ENCODE data around the gene C11orf71.

DNA sequence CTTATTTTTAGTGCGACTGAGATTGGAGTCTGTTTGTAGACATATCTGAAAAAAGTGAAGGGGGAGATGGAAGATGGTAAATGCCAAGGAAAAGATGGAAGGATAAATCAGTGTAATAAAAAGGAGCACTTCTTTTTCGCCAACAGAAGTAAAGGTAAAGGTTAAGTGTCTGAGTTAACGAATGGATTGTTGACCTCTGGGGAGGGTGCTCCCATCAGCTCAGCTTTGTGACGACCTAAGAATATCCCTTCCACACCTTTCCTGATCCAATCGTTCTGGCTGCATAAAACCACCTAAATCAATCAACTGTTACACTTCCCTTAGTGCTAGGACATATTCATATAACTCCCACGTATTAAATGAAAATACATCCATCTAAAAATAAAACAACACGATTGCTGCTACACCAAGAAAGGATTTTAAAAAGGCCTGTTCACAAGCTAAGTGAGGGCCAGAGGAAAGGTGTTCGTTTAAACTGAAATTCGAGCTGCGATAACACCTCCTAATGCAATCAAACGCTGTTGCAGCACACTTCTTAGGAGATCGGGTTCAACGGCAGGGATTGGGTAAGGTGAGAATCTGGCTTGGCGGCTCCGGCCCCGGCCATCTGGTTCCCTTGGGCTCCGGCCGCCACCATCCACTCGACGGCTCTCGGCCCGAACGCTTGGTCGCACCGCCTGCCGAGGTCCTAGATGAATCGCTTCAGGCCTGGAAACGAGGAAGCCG is 658 bp downstream of the C11orf71 start:
- TF ChIP-seq CTCF (IDR thresholded peaks at IDR 0.05) (no peak), EZH2 (IDR thresholded peaks at IDR 0.05; ENCODE audit: borderline replicate concordance, insufficient read depth, low read depth, low read length, poor library complexity, severe bottlenecking) (no peak)

All from B cell (primary cell).